GM19035 (cell line): ENCODE data around the gene WDR44.
"Not testable (repeated sequence)": the region's sequence is repeated elsewhere in the genome, so short reads cannot be mapped to it uniquely, and the experiment has no call there.

Experiments
- ATAC-seq: cut with Tn5 transposase; IDR thresholded peaks from one replicate; pipeline ENCODE4 v1.9.1; 2021; ENCODE audit not compliant: unreplicated experiment

WDR44 gene

GRCh38 chrX:118345464-118346257 is at the start of gene WDR44:
TSS of gene WDR44 (plus strand) at chrX:118346106. CDS start at chrX:118346504, 398 bp downstream.
- ATAC-seq, result peak; percentile 86

GRCh38 chrX:118305827-118306226 is 40.1 kb upstream of the WDR44 start:
- ATAC-seq, result not testable (repeated sequence)

GRCh38 chrX:118315529-118315928 is 30.4 kb upstream of the WDR44 start:
- no peak for ATAC-seq

- ATAC-seq, result no peak
Measured at GRCh38 chrX:118324588-118324987, 21.3 kb upstream of the WDR44 start.

GRCh38 chrX:118325453-118325852 is 20.5 kb upstream of the WDR44 start:
- no peak for ATAC-seq

GRCh38 chrX:118329175-118329574 is 16.7 kb upstream of the WDR44 start:
- no peak for ATAC-seq

- ATAC-seq, result no peak
Measured at GRCh38 chrX:118337687-118338086, 8.2 kb upstream of the WDR44 start.

- ATAC-seq, result no peak
Measured at GRCh38 chrX:118338930-118339329, 7.0 kb upstream of the WDR44 start.

GRCh38 chrX:118345045-118345463 is 852 bp upstream of the WDR44 start:
- ATAC-seq, result peak; percentile 8

- ATAC-seq, result peak; percentile 26
Measured at GRCh38 chrX:118346258-118347094, 570 bp downstream of the WDR44 start.

- ATAC-seq, result no peak
Measured at GRCh38 chrX:118347131-118347530, 1.2 kb downstream of the WDR44 start.

- no peak for ATAC-seq
Measured at GRCh38 chrX:118347736-118348135, 1.8 kb downstream of the WDR44 start.

GRCh38 chrX:118348186-118348810 is 2.4 kb downstream of the WDR44 start:
- ATAC-seq, result no peak

- no peak for ATAC-seq
Measured at GRCh38 chrX:118349188-118349587, 3.3 kb downstream of the WDR44 start.

- ATAC-seq, result no peak
Measured at GRCh38 chrX:118350221-118350620, 4.3 kb downstream of the WDR44 start.

GRCh38 chrX:118350706-118351105 is 4.8 kb downstream of the WDR44 start:
- ATAC-seq, result no peak

- ATAC-seq, result no peak
Measured at GRCh38 chrX:118352566-118352965, 6.7 kb downstream of the WDR44 start.

GRCh38 chrX:118353081-118353850 is 7.4 kb downstream of the WDR44 start:
- ATAC-seq, result peak; percentile 42

GRCh38 chrX:118355225-118355920 is 9.5 kb downstream of the WDR44 start:
- no peak for ATAC-seq

GRCh38 chrX:118356154-118356701 is 10.3 kb downstream of the WDR44 start:
- no peak for ATAC-seq
